NCI-H2081 (cell line): ENCODE results near the gene PRF1.
"Not testable (repeated sequence)": the region's sequence is repeated elsewhere in the genome, so short reads cannot be mapped to it uniquely, and the experiment has no call there.

Experiments used
- DNase-seq, 2 experiments: peaks; one replicate each; lab custom pipeline; 2025; lab: John Stamatoyannopoulos, UW

Gene PRF1

DNA sequence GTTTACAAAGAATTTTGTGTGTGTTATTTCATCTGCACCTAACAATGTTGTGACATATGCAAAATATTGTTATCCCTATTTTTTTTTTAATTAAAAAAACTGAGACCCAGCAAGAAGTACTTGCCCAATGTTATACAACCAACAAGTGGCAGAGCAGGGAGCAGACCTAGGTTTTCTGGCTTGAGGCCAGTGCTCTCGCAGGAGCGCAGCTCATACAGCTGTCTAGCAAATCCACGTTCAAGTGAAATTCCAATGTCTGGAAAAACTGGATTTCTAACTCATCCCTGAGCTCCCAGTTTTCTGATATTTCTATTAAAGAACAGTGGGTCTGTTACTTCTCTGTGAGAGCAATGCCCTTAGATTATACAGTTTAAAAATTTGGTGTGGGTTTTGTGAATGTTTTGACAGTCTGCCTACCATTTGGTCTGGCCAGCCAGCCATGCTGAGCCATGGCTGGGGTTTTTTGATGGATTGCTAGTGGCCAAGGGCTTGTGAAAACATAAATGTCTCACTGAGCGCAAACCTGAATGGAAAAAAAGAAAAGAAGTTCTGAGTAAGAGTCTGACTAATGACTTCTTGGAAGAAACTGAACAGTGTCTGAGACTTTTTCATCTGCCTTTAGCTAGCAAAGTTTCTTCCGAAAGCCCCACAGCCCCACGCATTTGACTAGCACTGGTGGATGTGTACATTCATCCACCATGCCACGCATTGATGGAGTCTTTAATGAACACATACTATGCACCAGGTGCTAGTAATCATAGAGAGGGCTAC lies 15.4 kb upstream of the PRF1 start:
- DNase-seq = no peak

DNA sequence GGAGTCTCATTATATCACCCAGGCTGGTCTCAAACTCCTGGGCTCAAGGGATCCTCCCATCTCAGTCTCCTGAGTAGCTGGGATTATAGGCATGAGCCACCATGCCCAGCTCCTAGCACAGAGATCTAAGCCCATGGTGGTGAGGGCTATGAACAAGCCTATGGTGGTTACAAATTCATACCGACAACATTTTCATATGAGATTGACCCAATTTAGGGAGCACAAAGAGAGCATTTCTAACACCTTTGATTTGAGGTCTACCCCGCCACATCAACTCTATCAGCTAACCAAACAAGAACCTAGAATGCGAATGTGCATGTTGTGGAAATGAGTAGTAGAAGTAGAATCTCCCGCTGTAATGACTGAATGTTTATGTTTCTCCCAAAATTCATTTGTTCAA lies 14.2 kb upstream of the PRF1 start:
- DNase-seq = no peak

DNA sequence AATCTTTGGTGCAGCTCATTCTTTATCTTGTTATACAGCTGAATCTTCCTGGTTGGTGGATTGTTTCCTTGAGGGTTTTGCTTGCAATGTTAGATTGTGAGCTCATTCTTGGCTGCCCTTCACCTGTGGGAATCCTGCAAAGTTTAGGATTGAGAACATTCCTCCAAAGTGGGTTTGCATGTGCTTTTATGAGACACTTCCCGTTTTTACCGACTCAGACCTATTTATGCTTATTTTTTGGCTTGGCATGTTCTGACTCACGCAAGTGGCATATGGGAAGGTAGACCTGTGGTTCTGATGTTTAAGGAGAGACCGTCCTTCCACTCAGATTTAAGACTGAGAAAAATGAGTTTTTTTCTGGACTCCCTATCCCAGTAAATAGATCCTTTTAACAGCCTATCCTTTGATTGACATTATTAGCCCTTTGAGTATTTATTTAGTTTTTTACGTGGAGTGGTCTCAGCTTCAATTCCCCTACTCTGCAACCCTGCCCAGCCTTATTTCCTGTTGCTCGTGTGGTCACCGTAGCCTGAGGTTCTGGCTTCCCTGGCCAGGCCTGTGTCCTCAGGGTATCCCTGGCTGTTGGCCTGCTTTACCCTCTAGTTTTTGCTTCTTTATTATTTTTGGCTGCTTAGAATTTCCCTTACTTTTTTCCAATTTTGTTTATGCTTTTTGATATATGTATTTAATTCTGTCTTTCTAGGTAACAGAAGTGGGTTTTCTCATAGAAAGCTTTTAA lies 13.4 kb upstream of the PRF1 start:
- no peak for DNase-seq

DNA sequence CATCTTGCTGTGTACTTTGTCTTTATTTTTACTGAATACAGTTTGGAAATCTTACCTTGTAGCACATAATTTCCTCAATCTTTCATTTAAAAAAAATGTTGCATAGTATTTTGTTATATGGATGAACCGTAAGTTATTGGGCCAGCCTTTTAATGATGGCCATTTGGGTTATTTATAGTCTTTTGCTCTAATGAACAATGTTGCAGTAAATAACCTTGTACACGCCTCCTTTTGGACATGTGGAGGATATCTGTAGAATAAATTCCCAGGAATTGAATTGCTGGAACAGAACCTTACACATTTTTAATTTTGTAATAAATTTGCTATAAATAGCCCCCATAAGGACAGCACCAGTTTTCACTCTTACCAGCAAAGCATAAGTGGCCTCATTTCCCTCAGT lies 12.7 kb upstream of the PRF1 start:
- DNase-seq = no peak

DNA sequence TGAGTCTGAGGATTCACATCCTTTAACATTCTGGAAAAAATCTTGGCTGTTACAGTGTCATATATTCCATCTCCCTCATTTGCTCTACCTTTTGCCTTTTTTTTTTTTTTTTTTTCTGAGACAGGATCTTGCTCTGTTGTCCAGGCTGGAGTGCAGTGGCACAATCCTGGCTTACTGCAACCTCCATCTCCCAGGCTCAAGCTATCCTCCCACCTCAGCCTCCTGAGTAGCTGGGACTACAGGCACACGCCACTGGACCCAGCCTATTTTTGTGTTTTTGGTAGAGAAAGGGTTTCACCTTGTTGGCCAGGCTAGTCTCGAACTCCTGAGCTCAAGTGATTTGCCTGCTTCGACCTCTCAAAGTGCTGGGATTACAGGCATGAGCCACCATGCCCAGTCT lies 11.8 kb upstream of the PRF1 start:
- not testable (repeated sequence) for DNase-seq

DNA sequence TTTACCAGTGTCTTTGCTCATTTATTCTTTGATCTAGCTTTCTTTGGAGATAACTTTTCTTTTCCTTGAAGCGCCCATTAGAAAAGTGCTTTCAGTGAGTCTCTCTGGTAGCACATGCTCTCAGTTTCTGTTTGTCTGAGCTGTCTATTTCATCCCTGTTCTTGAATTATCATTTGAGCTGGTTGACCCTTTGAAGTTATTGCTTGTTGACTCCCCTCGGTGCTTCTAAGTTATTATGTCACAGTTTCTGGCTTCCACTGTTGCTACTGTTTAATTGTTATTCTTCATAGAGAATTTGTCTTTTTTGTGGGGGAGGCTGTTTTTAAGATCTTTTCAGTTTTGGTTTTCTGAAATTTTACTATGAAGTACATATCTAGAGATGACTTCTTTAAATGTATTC lies 11.4 kb upstream of the PRF1 start:
- DNase-seq = no peak

DNA sequence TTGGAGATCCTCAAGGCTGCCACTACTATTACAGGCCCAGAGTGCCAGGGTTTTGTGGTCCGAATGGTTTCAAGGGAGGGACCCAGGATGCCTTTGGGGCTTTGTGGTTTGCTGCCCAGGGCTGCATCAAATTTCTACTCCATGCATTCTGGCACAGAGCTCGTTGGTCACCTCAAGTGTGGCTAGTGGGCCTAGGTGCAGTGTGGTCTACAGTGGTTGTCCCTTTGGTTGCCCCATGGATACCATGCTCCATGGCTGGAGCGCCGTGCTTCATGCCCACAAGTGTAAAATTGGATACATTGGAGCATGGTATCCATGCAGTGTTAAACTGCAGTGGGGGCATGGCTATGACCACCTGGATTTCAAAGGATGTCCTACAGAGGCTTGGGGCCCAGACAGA lies 5.4 kb upstream of the PRF1 start:
- no peak for DNase-seq

DNA sequence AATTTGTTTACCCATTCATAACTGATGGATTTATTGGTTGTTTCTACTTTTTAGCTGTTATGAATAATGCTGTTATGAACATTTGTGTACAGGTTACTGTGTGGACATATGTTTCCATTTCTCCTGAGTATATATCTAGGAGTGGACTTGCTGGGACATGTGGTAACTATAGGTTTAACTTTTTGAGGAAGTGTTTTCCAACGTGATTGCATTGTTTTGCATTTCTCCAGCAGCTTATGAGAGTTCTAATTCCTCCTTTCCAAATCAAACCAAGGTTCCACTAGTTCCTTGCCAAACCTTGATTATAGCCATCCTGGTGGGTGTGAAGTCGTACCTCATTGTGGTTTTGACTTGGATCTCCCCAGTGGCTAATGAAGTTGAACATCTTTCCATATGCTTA lies 2.6 kb upstream of the PRF1 start:
- DNase-seq = no peak

DNA sequence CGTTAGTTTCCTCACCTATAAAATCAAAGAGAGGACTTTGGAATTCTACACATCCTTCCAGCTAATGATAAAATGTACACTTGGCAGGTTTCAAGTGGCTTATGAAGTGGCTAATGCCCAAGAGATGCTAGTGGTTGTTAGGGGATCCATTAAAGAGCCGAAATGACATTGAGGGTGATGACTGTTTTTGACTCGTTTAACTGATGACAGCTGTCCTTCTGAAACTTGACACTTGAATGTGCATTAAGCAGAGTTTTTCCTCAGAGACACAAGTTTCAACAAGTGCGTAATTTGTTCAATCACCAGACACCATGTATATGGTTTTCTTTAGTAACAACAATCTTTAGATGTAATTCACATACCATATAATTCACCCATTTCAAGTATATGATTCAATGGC lies 1.6 kb upstream of the PRF1 start:
- DNase-seq = no peak

DNA sequence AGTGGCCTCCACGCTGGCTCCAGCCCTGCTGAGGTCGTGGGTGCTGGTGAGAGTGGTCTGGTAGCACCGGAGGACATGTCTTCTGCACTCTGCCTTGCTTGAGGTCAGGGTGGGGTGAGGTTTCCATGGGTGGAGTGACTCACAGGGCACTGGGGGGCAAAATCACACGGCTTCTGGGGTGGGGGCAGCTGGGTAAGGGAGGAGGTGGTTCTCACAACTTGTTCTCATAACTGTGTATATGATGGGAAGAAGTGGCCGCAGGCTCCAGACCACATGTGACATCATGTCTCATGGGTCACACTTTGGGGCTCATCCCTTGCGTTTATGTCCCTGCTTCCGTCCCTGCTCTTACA lies 884 bp upstream of the PRF1 start:
- no peak for DNase-seq

DNA sequence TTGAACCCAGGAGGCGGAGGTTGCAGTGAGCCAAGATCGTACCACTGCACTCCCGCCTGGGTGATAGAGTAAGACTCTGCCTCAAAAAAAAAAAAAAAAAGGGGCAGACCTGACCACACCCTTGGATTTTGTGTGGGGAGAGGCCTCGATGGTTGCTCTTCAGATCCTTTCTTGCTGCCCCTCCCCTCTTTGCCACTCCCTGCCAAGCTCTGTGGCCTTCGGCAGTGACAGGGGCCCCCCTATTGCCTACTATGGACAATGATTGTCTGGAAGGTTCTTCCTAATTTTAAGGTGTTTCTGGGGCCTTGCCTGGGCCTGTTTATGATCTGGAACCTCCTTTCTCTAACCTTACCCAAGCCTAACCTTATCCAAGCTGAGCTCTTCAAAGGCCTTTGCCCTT lies 795 bp downstream of the PRF1 start:
- no peak for DNase-seq

DNA sequence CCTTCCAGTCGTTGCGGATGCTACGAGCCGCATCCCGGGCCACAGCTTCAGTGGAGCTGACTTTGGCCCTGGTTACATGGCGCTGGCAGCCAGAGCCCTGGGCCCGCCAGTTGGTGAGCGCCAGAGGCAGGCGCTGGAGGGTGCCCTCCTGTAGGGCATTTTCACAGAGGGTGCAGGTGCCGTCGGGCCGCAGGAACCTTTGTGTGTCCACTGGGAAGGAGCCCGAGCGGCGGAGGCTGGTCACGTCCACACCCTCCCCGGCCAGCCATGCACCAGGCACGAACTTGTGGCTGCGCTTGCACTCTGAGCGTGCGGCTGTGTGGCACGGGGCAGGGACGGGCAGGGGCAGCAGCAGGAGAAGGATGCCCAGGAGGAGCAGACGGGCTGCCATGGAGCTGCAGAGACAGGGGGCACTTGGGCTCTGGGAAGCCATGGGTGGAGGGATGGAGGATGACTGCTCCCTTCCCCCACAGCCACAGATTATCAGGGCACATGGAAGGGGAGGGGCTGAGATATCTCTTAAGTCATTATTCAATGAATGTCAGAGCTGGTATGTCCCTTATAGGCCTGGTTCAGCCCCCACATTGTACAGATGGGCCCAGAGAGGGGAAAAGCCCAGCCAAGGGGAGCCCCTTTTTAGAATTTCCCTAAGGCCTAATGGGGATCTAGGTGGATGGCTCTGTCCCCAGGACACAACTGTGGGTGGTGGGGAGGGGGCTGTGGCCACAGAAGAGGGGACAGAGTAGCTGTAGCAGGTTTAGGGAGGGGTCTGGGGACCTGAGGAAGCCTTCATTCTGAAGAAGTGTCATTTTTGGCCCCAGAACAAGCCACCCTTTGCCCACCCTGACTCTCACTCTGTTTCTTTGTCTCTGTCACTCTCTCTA lies 1.8 kb downstream of the PRF1 start:
- DNase-seq = no peak

DNA sequence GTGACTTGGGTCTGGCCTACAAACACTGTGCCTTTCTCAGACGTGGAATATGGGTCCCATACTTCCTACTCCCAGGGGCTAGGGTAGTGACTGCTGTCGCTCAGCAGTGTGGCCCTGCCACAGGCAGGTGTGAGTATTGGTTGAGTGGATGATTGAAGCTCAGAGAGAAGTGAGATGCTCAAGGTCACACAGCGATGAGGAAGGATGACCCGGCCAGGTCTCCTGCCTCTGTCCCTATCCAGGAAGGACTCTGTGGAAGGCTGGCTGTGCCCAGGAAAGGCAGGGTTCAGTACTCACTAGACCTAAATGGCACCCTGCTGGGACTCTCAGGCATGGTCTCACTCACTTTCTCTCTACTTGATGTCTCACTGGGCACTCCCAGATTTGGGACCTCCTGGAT lies 2.8 kb downstream of the PRF1 start:
- no peak for DNase-seq

DNA sequence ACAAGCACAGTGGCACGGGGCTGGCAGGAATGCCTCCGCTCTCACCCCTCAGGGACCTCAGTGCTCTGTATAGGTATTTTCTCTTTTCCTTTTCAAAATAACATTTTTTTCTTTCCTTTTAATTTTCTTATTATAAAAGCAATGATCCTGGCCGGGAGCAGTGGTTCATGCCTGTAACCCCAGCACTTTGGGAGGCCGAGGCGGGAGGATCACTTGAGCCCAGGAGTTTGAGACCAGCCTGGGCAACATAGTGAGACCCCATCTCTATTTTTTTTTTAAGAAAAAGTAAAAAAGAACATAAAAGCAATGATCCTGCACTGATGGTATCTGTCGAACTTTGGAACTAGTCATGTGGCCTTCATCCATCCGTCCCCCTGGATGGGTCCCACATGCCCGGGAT lies 3.2 kb downstream of the PRF1 start:
- DNase-seq = no peak

DNA sequence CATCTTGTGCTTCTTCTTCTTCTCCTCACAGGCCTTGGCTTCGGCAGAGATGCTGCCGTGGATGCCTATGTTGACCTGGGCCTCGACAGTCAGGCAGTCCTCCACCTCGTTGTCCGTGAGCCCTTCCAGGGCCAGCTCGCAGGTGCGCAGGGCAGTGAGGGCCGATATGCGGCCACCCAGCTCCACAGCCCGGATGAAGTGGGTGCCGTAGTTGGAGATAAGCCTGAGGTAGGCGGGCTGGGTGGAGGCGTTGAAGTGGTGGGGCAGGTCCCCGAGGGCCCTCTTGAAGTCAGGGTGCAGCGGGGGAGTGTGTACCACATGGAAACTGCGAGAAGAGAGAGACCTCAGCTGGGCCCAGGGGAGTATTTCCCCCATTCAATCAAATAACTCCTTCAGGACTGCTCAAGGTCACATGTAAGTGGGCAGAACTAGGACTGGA lies 3.7 kb downstream of the PRF1 start:
- DNase-seq = no peak

DNA sequence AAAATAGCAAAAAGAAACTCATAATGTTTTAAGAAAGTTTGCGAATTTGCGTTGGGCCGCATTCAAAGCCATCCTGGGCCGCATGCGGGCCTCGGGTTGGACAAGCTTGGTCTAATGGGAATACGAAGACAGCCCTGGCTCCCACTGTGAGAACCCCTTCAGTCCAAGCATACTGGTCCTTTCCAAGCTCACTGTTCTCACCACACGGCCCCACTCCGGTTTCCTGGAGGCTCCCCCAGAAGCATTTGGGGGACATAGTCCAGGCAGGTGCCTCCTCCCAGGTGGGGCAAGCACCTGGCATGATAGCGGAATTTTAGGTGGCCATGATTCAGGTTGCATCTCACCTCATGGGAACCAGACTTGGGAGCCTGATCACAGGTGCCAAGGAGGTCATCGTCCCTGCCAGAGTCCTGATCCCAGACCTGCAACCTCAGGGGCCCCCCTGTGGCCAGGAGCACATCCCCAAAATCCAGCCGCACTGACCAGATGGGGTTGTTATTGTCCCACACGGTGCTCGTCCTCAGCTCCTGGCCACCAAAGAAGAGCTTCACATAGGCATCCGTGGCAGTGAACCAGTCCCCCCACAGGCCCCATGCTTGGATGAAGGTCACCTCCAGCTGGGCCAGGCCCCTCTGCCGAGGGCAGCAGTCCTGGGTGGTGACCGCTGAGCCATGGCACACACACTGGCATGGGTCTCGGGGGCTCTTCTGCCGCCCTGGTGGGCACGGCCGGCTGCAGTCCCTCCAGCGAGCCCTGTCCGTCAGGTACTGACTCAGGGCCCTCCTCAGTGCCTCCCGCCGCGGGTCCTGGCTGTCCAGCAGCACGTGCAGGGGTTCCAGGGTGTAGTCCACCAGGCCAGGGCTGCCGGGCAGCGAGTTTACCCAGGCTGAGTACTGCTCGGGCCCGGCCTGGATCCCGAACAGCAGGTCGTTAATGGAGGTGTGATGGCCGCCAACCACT lies 4.4 kb downstream of the PRF1 start:
- DNase-seq = no peak

DNA sequence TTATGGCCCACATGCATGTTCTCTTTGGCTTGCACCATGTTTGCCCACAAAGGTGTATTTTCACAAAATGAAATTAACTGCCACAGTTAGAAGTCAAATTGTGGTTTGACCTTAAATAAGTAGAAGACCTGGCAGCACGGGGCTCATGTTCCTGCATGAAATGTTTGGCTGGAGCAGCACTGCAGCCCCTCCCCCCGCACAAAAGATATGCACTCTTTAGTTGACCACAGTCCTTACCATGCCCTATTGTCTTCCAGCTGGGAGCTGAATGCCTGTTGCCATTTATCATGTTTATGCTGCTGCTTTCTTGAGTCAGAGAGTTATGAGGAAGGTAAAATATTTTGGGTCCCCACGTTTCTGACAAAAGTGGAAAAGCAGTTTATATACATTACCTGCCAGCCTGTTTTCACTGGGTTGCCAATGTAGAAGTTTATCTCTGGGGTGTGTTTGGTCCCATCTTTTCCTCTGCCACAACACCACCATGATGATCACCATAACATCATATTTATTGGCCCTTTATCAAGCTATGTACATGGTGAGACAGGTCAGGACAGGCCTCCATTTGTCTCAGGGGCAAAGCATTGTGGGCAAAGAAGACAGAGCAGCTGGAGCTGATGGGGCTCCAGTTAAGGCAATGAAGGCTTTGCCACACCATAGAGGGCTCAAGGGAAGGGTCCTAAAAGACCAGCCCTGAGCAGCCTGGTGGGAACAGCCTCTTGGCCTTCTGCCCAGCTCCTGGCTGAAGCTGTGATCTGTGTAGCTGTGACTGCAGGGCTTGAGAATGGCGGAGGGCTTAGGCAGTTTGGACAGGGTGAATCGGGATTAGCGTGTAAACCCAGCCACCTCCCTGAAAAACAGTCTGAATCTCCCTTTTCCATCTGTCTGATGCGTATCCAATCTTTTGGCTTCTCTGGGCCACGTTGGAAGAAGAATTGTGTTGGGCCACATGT lies 5.4 kb downstream of the PRF1 start:
- DNase-seq = no peak

DNA sequence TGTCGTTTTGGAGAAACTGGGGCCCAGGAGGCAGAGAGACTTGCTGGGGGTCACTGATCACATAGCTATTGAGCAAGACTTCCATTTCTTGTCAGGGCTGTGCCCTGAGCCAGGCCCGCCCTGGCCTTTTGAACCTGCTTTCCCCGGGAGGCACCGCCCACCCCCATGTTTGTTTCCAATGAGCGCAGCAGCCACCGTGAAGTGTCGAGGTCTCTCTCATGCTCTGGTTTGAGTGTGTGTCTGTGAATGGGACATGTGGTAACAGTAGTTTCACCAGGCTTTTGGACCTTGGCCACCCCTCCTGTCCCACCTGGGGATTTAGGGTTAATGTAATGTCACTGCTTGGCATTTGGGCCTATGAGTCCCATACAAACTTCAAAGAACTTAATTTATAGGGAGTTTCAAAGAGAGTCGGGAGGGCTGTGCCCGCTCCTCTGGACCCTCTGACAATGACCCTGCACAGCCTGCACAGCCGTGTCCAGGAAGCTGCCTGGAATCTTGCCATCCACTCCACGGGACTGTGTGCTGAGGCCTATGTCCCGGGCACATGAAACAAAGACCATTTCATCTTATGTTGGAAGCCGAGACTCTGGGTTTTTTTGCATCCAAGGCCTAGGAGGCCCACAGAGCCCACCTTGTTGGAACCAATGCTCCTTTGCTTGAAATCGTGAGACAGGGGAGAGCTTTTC lies 6.3 kb downstream of the PRF1 start:
- DNase-seq = no peak

DNA sequence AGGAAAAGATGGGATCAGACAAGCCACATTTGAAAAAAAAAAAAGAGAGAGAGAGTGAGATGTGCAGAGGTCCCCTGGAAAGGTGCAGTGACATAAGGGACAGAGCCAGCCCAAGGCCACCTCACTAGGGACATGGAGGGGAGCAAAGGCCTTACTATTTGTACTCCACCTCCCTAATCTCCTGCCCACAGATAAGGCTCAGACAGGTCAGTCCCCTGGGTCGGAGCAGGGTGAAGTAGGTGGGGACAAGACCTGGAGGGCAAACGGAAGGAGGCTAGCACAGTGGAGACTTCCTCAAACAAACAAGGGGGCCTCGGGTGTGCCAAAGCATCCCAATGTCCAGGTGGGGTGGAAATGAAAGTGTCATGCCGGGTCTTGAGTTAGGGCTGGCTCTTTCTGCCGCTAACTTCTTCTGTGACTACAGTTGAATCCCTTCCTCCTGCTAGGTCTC lies 7.0 kb downstream of the PRF1 start:
- DNase-seq = no peak

DNA sequence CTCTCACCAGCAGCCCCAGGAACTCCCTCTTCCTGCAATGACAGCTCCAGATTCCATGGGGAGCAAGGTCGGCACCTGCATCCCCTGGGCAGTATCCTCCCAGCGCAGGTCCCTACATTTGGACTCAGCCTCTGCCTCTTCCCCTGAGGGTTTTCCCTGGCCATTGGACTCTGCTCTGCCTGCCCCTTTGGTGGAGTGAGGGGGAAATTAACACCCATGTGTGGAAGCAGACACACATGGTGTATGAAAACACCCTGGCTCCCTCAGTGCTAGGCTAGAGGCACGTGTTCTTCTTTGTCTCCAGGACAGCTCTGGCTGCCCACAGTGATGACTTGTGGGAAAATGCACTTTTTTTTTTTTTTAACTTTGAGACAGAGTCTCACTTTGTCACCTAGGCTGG lies 8.4 kb downstream of the PRF1 start:
- no peak for DNase-seq
